Measurements from ENCODE around the gene PRSS36. TPM values are rescaled to one million over a fixed set of nuclear protein-coding genes. Genes with fewer than 3 reads are reported as not detected.
"Not testable (repeated sequence)": the region's sequence is repeated elsewhere in the genome, so short reads cannot be mapped to it uniquely, and the experiment has no call there.

The PRSS36 gene
- total RNA-seq, 1 experiment from 2014 or later, result 1.6 TPM

GRCh38 chr16:31108035-31108793 is 41.7 kb downstream of the PRSS36 start, which contains the start of gene BCKDK:
TSS of gene BCKDK (plus strand) at chr16:31108386. CDS start at chr16:31109224, 838 bp downstream.
- H3K27ac Mint-ChIP-seq (ENCODE audit: unreplicated experiment), result peak within 1 kb of the TSS; percentile 74
- H3K27me3 Mint-ChIP-seq (ENCODE audit: unreplicated experiment), result no peaks in the 10 kb centered on the region
- intact Hi-C loops (cut with micrococcal nuclease; ENCODE audit: unreplicated experiment), result loop anchor here (5.0 kb wide), 1 partner anchor 39 kb away; no protein-coding TSS in a partner anchor
- peak; percentile 76 for DNase-seq
- peak within 1 kb of the TSS; percentile 64 for H3K4me3 Mint-ChIP-seq (ENCODE audit: low read depth, unreplicated experiment)
- no peaks in the 10 kb centered on the region for H3K9me3 Mint-ChIP-seq (ENCODE audit: low read depth, unreplicated experiment)
- peaks cover 41% of the 10 kb centered on the region for H3K36me3 Mint-ChIP-seq (ENCODE audit: insufficient read depth, unreplicated experiment)
- no peak for TF ChIP-seq CTCF (IDR thresholded peaks at IDR 0.05; ENCODE audit: unreplicated experiment)
- H3K4me1 Mint-ChIP-seq (ENCODE audit: low read depth, unreplicated experiment), result peaks cover 31% of the 10 kb centered on the region
- CTCF ChIA-PET, result no interaction called here
- no TSS peak for BruUV-seq (replicated peaks)

GRCh38 chr16:31107465-31107867 is 42.4 kb downstream of the PRSS36 start:
- Mint-ChIP-seq H3K4me3 (ENCODE audit: low read depth, unreplicated experiment) (peak overlapping the region; percentile 64), H3K9me3 (ENCODE audit: low read depth, unreplicated experiment) (no peaks in the 10 kb centered on the region), H3K4me1 (ENCODE audit: low read depth, unreplicated experiment) (peaks cover 27% of the 10 kb centered on the region), H3K27ac (ENCODE audit: unreplicated experiment) (no peak overlapping the region), H3K36me3 (ENCODE audit: insufficient read depth, unreplicated experiment) (peaks cover 35% of the 10 kb centered on the region), H3K27me3 (ENCODE audit: unreplicated experiment) (no peaks in the 10 kb centered on the region)
- CTCF ChIA-PET, result no interaction called here
- no TSS peak for BruUV-seq (replicated peaks)
- TF ChIP-seq CTCF (IDR thresholded peaks at IDR 0.05; ENCODE audit: unreplicated experiment), result no peak
- intact Hi-C loops (cut with micrococcal nuclease; ENCODE audit: unreplicated experiment), result loop anchor here (5.0 kb wide), 1 partner anchor 40 kb away; no protein-coding TSS in a partner anchor
- DNase-seq, result no peak

GRCh38 chr16:31106509-31107464 is 43.1 kb downstream of the PRSS36 start:
- Mint-ChIP-seq H3K27me3 (ENCODE audit: unreplicated experiment) (no peaks in the 10 kb centered on the region), H3K27ac (ENCODE audit: unreplicated experiment) (no peak overlapping the region), H3K9me3 (ENCODE audit: low read depth, unreplicated experiment) (no peaks in the 10 kb centered on the region), H3K4me3 (ENCODE audit: low read depth, unreplicated experiment) (peak overlapping the region; percentile 64), H3K36me3 (ENCODE audit: insufficient read depth, unreplicated experiment) (peaks cover 30% of the 10 kb centered on the region), H3K4me1 (ENCODE audit: low read depth, unreplicated experiment) (peaks cover 23% of the 10 kb centered on the region)
- TF ChIP-seq CTCF (IDR thresholded peaks at IDR 0.05; ENCODE audit: unreplicated experiment), result no peak
- no TSS peak for BruUV-seq (replicated peaks)
- intact Hi-C loops (cut with micrococcal nuclease; ENCODE audit: unreplicated experiment), result loop anchor here (5.0 kb wide), 1 partner anchor 41 kb away; no protein-coding TSS in a partner anchor
- no peak for DNase-seq
- CTCF ChIA-PET, result interaction anchor here (0.7 kb wide), 1 partner anchor 16 kb away, joined by 3 read pairs; no protein-coding TSS in a partner anchor

- intact Hi-C loops (cut with micrococcal nuclease; ENCODE audit: unreplicated experiment), result loop anchor here (5.0 kb wide), 1 partner anchor 42 kb away; no protein-coding TSS in a partner anchor
- CTCF ChIA-PET, result no interaction called here
- BruUV-seq (replicated peaks), result no TSS peak
- no peaks in the 10 kb centered on the region for H3K27me3 Mint-ChIP-seq (ENCODE audit: unreplicated experiment)
- H3K4me1 Mint-ChIP-seq (ENCODE audit: low read depth, unreplicated experiment), result peaks cover 23% of the 10 kb centered on the region
- H3K36me3 Mint-ChIP-seq (ENCODE audit: insufficient read depth, unreplicated experiment), result peaks cover 30% of the 10 kb centered on the region
- peak overlapping the region; percentile 34 for H3K4me3 Mint-ChIP-seq (ENCODE audit: low read depth, unreplicated experiment)
- H3K9me3 Mint-ChIP-seq (ENCODE audit: low read depth, unreplicated experiment), result no peaks in the 10 kb centered on the region
- peak; percentile 92 for TF ChIP-seq CTCF (IDR thresholded peaks at IDR 0.05; ENCODE audit: unreplicated experiment)
- no peak overlapping the region for H3K27ac Mint-ChIP-seq (ENCODE audit: unreplicated experiment)
- DNase-seq, result peak; percentile 89
Observed at GRCh38 chr16:31105677-31106213, 44.1 kb downstream of the PRSS36 start.

GRCh38 chr16:31100876-31101641 is 48.8 kb downstream of the PRSS36 start:
- H3K4me1 Mint-ChIP-seq (ENCODE audit: low read depth, unreplicated experiment); BruUV-seq (replicated peaks); H3K36me3 Mint-ChIP-seq (ENCODE audit: insufficient read depth, unreplicated experiment); H3K27ac Mint-ChIP-seq (ENCODE audit: unreplicated experiment); DNase-seq; H3K27me3 Mint-ChIP-seq (ENCODE audit: unreplicated experiment); H3K4me3 Mint-ChIP-seq (ENCODE audit: low read depth, unreplicated experiment); intact Hi-C loops (cut with micrococcal nuclease; ENCODE audit: unreplicated experiment); H3K9me3 Mint-ChIP-seq (ENCODE audit: low read depth, unreplicated experiment): not testable (repeated sequence)
- CTCF ChIA-PET, result interaction anchor here (0.7 to 2.1 kb wide), 4 partner anchors 9 to 16 kb away, joined by 3 to 15 read pairs (median 6); partner anchors contain the start of gene KAT8
